Activated naive CD8-positive, alpha-beta T cell treated with anti-CD3 and anti-CD28 coated beads, Interleukin-2, amount 50 U/mL, for 16 hours (primary cell): ENCODE data around the gene SIL1.
"Not testable (repeated sequence)": the region's sequence is repeated elsewhere in the genome, so short reads cannot be mapped to it uniquely, and the experiment has no call there.

Source experiments
- DNase-seq: peaks from one replicate; pipeline ENCODE4 v3.0.0-alpha.2; 2020; ENCODE audit warnings: low read depth, low spot score

The SIL1 gene

DNA sequence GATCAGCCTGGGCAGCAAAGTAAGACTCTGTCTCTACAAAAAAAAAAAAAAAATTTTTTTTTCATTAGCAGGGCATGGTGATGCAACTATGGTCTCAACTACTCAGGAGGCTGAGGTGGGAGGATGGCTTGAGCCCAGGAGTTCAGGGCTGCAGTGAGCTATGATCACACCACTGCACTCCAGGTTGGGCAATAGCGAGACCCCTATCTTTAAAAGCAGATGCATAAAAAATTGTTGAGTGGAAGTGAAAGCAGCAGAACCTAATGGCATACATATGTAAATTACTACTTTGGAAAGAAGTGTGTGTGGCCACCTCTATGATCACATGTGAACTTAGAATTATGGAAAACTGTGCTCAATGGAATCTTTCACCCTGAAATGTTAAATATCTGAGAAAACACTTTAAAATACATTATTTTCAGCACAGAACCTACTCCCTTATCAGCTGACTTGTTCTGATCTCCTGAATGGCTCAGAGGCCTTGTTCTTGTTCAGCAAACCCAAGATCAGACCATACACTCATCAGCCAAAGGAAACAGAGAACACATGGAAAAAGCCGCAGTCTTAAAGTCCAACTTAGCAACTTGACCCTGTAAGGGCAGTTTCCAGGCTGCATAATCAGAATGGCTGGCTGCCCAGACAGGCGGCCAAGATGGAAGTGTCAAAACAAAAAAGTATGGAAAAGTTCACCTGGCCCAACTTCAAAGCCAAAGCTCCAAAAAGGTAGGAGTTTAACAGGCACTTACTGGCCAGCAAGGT is 56.5 kb downstream of the SIL1 start:
- DNase-seq: no peak

DNA sequence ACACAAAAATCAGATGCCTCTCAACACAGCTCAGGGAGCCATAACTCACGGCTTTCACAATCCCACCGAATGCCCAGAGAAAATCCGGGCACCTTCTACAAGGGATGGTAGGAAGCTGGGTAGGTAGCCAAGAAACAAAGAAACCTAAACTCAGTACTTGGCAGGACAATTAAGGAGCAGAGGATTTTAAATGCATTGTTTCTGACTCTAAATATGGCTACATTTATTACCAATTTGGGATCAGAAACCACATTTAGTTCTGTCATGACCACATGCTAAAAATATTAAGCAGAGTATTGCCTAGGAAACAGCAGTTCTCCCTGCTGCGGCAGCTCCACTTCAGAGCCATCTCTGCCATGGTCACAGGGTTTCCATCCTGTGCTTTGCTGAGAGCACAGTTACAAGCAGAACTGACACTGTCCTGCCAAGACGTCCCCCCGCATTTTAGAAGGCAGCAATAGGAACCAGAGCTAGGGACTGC is 57.5 kb downstream of the SIL1 start:
- no peak for DNase-seq

DNA sequence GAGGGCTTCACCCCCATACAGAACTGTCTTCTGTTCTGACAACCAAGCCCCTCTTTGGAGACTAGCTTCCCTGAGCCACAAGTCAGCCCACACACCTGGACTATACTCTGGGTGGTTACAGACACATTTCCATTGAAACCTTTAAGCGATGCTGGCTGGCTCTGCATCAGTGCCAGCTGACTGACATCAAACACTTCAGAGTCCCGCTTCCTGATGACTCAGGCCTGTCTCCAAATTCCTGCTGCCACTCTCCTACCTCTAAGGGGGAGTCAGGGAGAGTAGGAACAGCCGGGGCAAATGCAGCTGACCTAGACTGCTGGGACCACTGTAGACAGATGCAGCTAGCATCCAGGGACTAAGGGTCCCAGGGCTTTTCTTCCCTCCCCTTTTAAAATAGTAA is 59.4 kb downstream of the SIL1 start:
- DNase-seq: no peak

DNA sequence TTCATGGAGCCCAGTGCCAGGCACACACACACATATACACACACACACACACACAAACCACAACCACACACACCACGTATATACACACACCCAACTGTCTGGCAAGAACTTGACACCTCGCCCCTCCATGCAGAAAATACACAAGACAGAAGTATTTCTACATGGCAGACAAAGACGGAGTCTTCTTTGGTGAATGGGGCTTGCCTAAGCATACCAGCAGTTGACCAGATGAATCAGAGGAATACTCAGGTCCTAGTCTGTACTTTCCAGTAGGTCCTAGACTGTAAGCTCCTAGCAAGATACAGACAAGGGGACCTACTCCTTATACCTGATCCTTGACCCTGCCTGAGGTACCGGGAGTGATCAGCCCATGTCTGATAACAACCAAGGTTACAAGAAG is 60.1 kb downstream of the SIL1 start:
- no peak for DNase-seq

DNA sequence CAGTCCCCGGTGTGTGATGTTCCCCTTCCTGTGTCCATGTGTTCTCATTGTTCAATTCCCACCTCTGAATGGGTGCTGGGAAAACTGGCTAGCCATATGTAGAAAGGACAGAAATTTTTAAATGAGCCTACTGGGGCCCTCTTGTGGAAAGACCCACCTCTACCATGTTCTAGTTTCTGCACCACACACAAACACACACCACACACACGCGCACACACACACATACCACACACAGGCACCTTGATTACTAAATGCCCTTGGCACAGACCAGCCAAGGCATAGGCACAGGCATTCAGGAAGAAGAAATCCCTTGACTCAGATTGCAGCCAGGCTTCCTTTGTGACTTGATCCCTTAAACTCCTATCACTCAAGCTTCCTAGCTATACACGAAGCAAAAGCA is 60.5 kb downstream of the SIL1 start:
- DNase-seq: no peak

DNA sequence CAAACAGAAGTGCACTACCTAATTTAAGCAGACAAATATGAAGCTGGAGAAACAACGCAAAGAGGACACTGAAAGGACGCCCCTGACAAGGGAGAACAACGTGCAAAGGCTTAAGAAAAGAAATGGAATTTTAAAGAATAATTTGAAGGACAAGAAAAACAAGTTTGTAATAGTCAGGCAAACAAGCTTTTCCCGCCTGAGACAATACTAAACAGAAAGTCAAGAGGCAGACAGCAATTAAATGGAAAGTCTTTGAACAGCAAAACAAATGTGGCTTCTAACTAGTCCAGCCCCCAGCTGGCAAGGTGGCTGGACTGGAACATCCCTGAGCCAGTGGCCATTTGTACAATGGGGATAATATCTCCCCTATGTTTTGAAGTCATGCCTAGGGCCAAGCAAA is 63.3 kb downstream of the SIL1 start:
- no peak for DNase-seq

DNA sequence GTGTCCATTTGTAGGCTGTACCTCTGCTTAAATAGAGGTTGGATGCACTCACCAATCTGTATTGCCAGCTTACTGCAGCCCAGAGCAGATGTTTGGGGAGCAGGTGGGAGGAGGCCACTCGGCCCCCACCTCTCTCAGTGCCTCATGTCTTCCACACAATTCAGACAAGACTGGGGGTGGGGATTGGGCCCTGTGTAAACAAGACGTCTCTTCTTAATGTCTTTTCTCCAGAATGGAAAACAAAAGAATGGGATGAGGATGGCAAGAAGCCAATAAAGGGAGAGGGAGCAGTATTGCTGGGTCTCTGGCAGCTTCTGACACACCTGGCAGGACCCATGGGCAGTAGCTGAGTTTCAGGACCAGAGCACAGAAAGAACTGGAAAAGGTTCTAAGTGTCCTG is 64.9 kb downstream of the SIL1 start:
- DNase-seq: no peak

DNA sequence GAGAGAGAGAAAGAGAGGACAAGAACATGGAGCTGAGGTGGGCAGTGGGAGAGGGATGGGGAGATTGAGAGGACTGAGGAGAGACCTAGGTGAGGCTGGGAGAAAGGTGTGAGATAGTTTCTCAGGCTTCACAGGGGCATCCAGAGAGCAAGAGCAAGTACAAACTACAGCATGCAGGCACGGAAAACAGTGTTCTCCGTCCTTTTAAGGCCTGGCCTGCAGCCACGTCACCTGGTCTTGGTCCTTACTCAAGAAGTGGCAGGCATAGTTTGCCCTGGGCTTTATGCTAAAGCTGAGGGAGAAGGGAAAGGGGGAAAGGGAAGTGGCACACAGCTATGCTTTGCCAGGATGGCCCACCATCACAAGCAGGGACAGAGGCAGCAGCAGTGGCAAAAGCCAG is 65.7 kb downstream of the SIL1 start:
- no peak for DNase-seq

DNA sequence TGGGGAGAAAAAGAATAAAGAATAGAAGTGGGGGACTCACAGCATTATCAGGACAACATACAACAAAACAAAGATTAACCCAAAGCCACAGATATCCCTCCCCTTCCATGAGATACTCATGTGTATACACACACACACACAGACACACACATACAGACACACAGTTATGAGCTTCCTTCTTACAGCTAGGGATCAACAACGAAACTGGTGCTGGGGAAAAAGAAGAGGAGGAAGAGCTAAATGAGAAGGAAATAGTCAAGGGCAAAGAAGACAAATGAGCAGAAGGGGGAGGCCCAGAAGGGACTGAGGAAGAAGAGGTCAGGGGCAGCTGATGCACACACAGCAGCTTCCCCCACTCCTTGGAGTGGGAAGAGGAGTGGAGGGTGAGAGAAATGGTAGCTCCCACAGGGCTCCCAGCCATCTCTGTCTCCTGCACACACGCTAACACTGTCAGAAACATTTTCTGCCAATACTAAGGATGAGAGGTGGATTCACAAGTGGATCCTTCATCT is 66.2 kb downstream of the SIL1 start:
- DNase-seq: no peak

DNA sequence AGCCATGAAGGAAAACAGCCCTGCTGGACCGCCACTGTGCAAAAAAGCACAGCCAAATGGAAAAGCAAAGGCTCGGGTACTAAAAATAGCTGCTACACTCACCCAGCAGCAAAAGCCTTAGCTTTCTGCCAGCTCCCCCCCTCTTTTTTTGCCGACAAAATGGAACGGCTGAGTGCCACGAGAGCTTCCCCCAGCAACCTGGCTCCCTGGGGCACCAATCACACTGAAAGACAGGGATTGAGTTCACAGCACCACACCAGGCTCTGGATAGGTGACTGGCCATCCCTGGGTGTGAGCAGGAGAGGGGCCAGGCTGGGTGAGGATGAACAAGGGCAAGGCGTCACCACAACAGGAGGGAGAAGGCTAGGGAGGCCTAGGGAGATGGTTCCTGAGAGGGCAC is 66.7 kb downstream of the SIL1 start:
- DNase-seq: no peak

DNA sequence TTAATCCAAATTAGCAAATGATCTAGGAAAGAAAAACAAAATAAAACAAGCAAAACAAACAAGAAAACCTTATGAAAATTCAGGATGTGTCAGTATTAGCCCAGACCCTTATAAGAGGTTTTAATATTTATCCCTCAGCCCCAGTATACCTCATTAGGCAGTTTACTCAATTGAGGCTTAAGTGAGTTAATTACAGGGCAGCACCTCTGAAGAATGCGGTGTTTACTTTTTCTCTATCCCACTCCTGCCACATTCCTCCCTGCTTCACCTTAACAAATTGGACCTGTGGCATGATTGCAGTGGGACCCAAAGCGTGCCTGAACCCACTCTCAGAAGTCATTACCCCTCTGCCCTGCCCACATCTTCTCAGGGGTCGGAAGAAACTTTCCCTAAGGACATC is 67.1 kb downstream of the SIL1 start:
- no peak for DNase-seq

DNA sequence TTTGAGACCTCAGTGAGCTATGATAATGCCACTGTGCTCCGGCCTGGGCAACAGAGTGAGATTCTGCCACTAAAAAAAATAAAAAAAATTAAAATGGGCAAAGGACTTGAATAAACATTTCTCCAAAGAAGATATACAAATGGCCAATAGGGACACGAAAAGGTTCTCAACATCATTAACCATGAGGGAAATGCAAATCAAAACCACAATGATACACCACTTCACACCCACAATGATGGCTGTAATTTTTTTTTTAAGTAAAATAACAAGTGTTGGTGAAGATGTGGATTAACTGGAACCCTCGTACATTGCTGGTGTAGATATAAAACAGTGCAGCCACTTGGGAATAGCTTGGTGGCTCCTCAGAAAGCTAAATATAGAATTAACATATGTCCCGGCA is 68.0 kb downstream of the SIL1 start:
- no peak for DNase-seq

DNA sequence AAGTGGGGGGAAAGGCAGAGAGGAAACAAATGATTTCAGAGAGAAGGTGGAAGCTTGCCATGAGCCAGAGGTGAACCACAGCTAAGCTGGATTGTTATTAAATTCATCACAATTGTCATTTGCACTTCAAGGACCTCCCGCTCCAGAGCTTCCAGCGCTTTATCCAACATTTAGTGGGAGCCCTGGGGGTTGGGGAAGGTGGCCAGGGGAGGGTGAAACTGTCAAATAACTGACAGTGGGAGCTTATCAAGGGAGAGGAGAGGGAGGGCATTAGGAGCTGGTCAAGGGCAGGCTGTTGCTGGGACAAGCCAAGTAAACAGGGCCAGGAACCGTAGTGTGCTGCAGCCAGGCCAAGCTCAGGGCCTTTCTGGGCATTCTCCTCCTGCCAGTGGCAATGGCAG is 71.5 kb downstream of the SIL1 start:
- DNase-seq: no peak

DNA sequence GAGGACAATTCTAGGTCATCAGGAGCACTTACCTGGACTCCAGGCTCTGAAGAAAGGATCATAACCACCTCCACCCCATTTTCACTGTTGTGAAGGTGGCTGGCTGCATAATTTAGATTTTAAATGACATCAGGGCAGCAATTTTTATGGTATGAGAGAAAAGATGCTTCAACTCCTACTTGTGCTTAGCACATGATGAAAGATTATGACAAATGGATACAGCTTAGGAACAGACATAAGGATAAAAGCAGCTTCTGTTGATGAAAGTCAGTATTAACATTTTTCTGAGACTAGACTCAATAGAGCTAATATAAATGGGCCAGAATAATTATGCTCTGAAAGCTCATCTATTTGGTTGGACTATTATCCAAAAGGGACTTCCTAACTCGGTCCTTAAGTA is 72.2 kb downstream of the SIL1 start:
- DNase-seq: no peak

DNA sequence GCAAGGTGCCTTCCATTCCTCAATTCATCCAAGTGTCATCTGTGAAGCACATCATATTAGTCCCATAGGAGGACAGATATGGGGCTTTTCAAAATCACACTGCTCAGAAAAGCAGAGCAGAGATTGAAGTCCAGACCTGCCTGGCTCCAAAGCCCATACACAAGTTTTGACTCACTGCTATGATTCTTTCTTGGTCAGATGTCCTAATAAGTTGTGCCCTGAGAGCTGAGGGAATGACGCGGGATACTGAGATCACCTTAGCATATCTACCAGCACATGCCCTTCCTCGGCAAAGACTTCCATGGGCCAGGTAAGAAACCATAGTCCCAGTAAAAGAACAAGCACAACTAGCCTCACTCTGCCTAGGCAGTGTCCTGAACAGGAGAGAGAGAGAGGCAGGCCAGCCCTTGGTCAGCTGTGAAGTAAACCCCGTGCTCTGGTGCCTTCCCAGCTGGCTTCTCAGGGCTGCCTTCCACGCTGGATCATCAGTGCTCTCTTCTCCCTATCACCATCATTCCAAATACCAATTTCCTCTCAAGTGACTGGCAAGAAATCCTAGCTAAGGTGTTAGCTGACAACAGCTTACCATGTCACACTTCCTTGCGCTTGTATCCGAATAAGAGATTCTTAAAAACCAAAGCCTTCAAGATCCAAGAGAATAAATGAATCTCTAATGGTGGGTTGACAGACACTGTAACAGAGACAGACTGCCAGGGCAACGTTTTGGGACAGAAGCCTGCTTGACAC is 73.2 kb downstream of the SIL1 start:
- no peak for DNase-seq

DNA sequence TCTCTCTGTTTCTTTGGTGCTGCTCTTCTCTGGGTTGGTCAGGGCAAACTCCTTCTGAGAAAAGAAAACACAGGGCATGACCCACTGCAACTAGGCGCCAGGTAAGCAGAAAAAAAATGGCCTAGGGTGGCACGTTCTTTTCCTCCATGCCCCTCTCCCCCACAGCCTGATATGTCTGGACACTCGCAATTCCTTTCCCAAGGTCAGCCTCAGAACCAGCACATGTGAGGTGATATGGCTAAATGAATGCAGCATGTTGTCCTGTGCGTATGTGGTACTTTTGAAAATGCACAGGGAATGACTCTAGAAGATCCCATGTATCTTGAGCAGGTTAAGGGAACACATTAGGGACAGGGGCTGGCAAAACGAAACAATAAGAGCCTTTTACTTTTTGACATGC is 77.0 kb downstream of the SIL1 start:
- DNase-seq: no peak

DNA sequence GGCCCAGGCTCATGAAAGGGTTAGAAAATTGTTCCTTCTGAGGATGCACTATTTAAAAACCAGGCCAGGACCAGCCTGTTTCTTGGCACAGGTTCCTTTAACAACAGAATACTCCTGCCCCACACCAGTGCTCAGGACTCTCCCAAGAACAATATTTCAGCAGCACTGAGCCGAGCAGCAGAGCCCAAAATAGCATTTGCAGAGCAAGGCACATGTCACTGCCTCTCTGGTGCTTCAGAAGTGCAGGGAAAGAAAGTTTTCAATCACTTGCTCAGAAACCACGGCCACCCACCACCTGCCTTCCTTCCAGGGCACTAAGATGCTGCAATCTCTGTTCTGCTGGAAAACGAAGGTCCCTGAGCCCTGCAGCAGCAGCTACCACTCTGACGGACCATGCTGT is 77.6 kb downstream of the SIL1 start:
- DNase-seq: no peak

DNA sequence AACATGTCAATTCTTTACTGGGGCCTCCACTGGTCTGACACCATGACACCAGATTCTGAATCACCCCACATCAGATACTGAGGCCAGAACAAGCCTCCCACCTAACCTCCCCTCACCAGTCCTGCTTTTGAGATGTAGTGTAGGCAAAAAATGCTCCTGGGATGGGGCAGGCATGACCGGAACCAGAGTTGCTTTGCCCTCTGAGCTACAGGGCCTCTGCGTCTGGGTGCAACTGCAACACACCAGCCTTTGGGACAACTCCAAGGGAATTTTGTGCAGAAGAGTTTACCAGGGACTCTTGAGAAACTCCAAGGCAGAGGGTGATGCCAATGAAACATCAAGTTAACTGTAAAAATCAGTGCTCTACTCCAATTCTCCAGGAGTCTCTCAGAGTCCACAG is 79.4 kb downstream of the SIL1 start:
- no peak for DNase-seq

DNA sequence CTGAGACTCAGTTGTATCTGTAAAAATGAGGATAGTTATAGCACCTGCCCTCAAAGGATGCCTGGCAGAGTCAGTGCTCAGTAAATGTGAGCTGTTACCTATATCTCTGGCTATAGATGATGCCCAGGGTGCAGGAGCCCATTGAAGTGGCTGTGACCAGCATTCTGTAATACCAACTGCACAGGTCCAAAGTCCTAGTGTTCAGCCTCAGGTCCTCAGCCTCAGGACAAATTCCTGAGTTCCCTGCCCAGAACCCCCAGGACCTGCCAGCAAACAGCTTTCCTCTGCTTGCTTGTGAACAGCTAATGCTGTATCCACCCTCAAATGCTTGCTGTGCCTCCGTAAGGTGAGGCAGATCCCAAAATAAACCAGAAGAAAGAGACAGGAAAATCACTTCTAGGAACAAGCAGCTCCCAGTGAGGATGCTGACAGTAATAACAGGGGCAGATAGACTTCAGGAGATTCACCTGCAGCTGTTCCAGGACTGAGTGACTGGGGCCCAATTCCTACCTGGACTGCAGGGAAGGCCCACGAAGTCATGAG is 80.8 kb downstream of the SIL1 start:
- DNase-seq: no peak

DNA sequence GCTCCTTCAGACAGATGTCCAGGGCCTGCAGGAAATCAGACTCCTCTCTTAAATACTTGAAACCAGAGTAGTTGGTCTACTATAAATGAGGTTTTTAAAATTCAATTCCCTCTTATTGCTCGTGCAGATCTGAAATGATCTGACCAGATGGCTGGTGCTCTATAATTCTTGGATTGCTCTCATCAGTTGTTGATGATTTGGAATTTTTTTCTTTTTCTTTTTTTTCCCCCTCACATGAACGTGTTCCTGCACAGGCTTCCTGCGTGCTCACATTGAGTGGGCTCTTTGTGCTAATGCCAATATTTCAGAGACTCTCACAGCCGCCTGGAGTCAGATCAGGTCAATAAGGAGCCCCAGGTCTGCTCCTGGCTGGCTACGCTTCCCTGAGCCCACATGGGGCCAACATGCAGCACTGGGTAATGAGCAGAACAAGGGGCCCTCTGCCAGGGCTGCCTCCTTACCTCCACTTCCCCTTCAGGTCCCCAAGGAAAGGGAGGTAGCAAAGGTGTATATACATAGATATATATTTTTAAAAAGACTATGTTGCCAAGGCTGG is 82.0 kb downstream of the SIL1 start:
- no peak for DNase-seq

DNA sequence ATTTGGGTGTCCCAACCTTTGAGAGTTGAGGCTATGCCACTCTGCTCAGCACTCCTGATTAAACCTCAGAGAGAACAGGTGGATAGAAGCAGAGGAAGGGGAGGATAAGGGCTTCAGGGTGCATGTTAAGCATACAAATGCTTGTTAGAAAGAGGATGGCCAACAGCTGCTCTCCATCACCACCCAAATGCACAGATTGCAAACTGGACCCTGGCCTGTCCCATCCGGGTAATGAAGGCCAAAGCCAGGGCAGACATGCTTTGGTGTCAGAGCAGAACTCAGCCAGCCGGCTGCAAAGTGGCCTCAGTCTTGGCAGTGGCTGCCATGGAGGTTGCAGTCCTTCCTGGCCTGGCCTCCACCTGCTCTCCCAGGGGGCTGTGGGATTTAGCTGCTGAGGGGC is 84.3 kb downstream of the SIL1 start:
- DNase-seq: no peak

DNA sequence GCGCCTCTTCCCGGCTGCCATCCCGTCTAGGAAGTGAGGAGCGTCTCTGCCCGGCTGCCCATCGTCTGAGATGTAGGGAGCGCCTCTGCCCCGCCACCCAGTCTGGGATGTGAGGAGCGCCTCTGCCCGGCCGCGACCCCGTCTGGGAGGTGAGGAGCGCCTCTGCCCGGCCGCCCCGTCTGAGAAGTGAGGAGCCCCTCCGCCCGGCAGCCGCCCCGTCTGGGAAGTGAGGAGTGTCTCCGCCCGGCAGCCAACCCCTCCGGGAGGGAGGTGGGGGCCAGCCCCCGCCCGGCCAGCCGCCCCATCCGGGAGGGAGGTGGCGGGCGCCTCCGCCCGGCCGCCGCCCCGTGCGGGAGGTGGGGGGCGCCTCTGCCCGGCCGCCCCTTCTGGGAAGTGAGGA is 85.8 kb downstream of the SIL1 start:
- not testable (repeated sequence) for DNase-seq
